SK-N-SH (cell line): ENCODE measurements around the gene CBX1.

Experiments
- CTCF ChIP-seq: fragments of 200-600 bp; sonication (generic); IDR thresholded peaks from 2 replicates; pipeline ENCODE4 v1.6.1; 2017; ENCODE audit warnings: antibody characterized with exemption, mild to moderate bottlenecking, moderate library complexity
- EP300 ChIP-seq, 2 experiments: IDR thresholded peaks; 2 replicates each; pipeline versions ENCODE4 v1.4.0 to v1.6.1; 2012; ENCODE audit warnings: borderline replicate concordance in 1 of 2, low read depth in 1 of 2, low read length in 1 of 2
- EZH2phosphoT487 ChIP-seq: fragments of 200-600 bp; sonication (generic); IDR thresholded peaks from 2 replicates; pipeline ENCODE4 v1.6.1; 2017; ENCODE audit warnings: low read depth, mixed run types, mild to moderate bottlenecking, antibody characterized with exemption, moderate library complexity, borderline replicate concordance
- FOXJ3 ChIP-seq: sonication (generic); formaldehyde crosslinking; IDR thresholded peaks from 2 replicates; pipeline ENCODE4 v1.5.1; 2020; ENCODE audit warnings: mild to moderate bottlenecking, missing genetic modification reagents
- FOXM1 ChIP-seq: IDR thresholded peaks from 2 replicates; pipeline ENCODE4 v1.4.0; 2012; ENCODE audit warnings: low read depth, mild to moderate bottlenecking
- NRF1 ChIP-seq: IDR thresholded peaks from 2 replicates; pipeline ENCODE4 v1.6.1; 2012; ENCODE audit warnings: low read depth, mild to moderate bottlenecking, low read length
- POLR2AphosphoS5 ChIP-seq: IDR thresholded peaks from 2 replicates; pipeline ENCODE4 v1.6.1; 2012; ENCODE audit warnings: low read depth, low read length
- RXRA ChIP-seq: IDR thresholded peaks from 2 replicates; pipeline ENCODE4 v1.4.0; 2012; ENCODE audit warnings: low read depth, mild to moderate bottlenecking, borderline replicate concordance
- TF ChIP-seq, protein P1 (sequence below): IDR thresholded peaks from 2 replicates; pipeline ENCODE4 v1.6.1; 2012; ENCODE audit warnings: mild to moderate bottlenecking, low read depth, low read length, moderate library complexity

DNA sequence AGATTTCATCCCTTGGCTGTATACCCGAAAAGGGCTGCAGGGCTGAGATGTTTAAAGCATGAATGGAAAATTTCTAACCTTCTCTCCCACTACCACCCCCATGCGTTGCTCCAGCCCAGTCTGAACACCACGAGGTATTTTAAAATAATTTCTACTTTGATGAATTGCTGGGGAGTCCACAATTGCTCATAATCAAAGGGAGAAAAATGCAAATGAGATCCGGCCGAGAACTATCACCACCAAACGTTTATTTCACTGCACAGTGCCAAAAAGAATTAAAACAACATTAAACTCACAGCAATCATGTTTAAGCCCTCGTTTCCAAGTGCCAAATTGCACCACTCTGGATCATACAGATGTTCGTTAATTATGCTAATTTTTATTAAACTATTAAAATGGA, 43.0 kb upstream of the CBX1 start:
- TF ChIP-seq EP300 (IDR thresholded peaks at IDR 0.05; ENCODE audit: borderline replicate concordance in 1 of 2, low read depth in 1 of 2, low read length in 1 of 2) (no peak), EZH2phosphoT487 (no peak), CTCF (no peak), FOXM1 (no peak), POLR2AphosphoS5 (no peak), RXRA (no peak), NRF1 (no peak), FOXJ3 (CRISPR knock-in tag) (no peak)
- TF ChIP-seq, protein P1, sequence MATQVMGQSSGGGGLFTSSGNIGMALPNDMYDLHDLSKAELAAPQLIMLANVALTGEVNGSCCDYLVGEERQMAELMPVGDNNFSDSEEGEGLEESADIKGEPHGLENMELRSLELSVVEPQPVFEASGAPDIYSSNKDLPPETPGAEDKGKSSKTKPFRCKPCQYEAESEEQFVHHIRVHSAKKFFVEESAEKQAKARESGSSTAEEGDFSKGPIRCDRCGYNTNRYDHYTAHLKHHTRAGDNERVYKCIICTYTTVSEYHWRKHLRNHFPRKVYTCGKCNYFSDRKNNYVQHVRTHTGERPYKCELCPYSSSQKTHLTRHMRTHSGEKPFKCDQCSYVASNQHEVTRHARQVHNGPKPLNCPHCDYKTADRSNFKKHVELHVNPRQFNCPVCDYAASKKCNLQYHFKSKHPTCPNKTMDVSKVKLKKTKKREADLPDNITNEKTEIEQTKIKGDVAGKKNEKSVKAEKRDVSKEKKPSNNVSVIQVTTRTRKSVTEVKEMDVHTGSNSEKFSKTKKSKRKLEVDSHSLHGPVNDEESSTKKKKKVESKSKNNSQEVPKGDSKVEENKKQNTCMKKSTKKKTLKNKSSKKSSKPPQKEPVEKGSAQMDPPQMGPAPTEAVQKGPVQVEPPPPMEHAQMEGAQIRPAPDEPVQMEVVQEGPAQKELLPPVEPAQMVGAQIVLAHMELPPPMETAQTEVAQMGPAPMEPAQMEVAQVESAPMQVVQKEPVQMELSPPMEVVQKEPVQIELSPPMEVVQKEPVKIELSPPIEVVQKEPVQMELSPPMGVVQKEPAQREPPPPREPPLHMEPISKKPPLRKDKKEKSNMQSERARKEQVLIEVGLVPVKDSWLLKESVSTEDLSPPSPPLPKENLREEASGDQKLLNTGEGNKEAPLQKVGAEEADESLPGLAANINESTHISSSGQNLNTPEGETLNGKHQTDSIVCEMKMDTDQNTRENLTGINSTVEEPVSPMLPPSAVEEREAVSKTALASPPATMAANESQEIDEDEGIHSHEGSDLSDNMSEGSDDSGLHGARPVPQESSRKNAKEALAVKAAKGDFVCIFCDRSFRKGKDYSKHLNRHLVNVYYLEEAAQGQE, result no peak
